Measurements from ENCODE around the gene MRPL43. TPM values are rescaled to one million over a fixed set of nuclear protein-coding genes. Genes with fewer than 3 reads are reported as not detected.

The MRPL43 gene
- total RNA-seq, 1 experiment from 2014 or later = 57.7 TPM

DNA sequence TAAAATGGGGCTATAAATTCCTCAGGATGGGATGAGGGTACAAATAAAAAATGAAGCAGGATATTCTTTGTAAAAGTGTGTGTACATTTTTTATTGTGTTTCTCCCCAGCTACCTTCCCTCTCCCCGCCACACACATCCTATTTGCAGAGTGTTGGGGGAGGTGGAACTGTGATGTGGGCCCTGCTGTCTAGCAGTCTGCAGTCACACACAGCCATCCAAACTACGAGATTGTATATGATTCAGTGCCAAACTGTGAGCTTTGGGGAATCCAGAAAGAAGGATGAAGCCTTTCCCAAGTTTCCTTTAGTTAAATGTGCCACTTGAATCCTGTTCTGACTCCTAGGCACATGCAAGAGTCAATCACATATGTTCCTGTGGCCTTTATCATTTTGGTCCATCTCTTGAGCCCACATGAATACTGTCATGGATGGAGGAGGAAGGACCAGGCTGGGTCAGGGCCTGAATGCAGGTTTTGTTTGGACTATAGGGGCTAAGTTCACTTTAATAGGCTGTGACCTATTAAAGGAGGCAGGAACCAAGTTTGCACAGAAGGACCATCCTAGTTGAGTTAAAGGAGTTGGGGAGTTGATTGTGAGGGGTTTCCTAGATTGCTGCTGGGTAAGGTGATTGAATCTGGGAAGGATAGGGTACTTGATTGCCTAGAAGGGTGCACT is 19.1 kb downstream of the MRPL43 start:
- DNase-seq (ENCODE audit: low read depth) = no peak

DNA sequence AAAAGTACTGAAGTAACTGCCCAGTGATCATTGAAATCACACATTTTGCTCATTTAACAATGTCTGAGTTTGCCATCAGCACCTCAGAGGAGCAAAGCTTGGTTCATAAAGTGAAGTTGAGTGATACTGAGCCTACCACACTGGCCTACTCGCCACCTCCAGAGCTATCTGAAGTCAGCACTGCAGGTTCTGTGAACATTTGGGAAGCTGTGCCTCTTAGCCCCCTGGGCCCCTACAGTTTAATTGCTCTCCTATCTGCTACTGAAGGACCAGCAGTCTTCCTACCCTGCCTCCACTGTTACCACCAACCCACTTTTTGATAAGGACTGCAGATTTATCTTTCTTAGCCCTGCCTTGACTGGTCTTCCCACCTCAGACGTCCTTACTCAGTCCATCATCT is 20.0 kb downstream of the MRPL43 start:
- no peak for DNase-seq (ENCODE audit: low read depth)

DNA sequence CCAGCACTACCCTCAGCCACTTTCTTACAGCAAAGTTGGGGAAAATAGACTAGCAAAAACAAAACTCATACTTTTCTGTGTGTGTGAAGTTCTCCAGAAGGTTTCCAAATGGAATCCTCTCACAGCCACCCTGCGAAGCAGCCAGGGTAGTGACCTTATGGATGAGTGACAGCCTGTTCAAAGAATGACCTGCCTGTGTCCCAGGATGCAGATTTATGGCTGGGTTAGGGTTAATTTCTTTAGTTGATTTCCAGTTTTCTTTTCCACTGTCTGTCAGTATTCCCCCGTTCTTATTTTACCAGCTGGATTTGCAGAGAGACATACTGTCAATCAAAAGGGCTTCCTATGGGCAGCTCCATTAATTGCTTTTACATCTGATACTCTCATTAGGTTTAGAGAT is 20.4 kb downstream of the MRPL43 start:
- DNase-seq (ENCODE audit: low read depth) = no peak

GRCh38 chr10:100965820-100966219 is 21.5 kb downstream of the MRPL43 start:
- no peak for DNase-seq (ENCODE audit: low read depth)

DNA sequence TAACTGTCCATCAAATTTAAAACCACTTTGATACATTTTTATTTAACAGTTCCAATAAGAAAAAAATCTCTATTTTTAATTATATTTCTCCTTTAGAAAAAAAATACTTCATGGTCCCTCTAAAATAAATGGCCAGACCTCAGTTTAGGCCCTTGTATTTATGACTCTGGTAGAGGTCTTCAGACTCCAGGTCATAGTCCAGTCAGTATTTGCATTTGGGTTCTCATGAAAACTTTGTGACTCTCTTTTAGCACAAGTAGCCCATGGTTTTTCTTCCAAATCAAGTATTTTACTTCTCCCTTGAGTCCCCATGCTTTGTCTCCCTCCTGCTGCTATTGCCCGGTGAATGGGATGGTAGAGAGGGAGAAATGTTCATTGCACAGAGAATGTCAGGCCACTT is 23.5 kb downstream of the MRPL43 start:
- no peak for DNase-seq (ENCODE audit: low read depth)

GRCh38 chr10:100962351-100963080 is 24.8 kb downstream of the MRPL43 start:
- no peak for DNase-seq (ENCODE audit: low read depth)

- DNase-seq (ENCODE audit: low read depth) = no peak
Measured at GRCh38 chr10:100960251-100960650, 27.0 kb downstream of the MRPL43 start.

DNA sequence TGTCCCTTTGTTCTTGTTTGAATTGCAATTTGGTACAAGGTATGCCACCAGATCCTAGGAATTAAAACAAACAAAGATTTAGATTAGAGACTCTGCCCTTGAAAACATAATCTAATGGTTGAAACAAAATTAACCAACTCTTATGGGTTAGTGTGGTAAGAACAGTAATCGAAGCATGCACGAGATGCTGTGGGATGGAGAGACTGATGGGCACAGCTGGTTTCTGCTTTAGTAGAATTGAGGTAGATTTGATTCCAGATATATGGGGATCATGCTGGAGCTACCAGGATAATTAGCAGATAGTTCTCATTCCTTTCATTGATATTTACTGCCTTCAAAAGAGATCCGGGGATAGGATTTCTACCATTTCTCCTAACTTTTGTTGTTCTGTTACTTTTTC is 38.4 kb downstream of the MRPL43 start:
- no peak for DNase-seq (ENCODE audit: low read depth)

DNA sequence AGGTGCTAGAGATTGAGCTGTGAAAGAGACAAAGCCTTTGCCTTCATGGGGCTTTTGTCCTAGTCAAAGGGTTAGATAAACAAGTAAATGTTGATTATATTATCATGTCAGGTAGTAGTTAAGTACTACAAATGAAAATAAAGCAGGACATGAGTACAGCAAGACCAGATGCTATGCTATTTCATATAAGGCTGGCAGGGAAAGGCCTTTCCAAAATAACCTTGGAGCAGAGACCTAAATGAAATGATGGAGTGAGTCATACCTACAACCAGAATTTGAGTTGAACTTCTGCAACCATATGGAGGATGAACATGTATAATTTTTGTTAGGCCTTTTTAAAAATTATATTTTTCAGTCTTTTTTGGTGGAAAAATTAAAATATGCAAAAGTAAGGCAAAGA is 41.5 kb downstream of the MRPL43 start:
- no peak for DNase-seq (ENCODE audit: low read depth)

GRCh38 chr10:100943508-100943907 is 43.8 kb downstream of the MRPL43 start:
- no peak for DNase-seq (ENCODE audit: low read depth)

DNA sequence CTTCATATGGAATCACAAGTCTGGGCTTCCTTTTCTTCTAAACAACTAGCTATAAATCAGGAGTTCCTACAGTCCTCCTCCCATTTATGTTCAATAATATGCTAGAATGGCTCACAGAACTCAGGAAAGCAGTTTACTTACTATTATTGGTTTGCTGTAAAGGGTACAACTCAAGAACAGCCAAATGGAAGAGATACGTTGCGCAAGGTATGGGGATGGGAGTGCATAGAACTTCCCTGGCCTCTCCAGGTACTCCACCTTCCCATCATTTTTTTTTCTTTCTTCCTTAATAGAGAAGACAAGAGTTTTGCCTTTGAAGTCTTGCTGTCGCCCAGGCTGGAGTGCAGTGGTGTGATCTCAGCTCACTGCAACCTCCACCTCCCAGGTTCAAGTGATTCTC is 45.1 kb downstream of the MRPL43 start:
- DNase-seq (ENCODE audit: low read depth) = no peak

GRCh38 chr10:100939763-100940344 is 47.4 kb downstream of the MRPL43 start:
- DNase-seq (ENCODE audit: low read depth) = no peak

Other genes with a start within 250 kb of the MRPL43 start
- not detected in 2 replicates for gene PAX2, start 241.9 kb downstream of the MRPL43 start, total RNA-seq (2014; rRNA removed; shearing (Covaris generic))
- gene SLF2, start 74.5 kb downstream of the MRPL43 start, total RNA-seq (2014; rRNA removed; shearing (Covaris generic)) = 16.6 and 31.3 TPM in 2 replicates
- 0.57 and 0.69 TPM in 2 replicates for gene SEMA4G, start 18.0 kb downstream of the MRPL43 start, total RNA-seq (2014; rRNA removed; shearing (Covaris generic))
- gene TWNK, start within 50 bp of the MRPL43 start, total RNA-seq (2014; rRNA removed; shearing (Covaris generic)) = 14.7 and 26.3 TPM in 2 replicates
- gene LZTS2, start 12.3 kb upstream of the MRPL43 start, total RNA-seq (2014; rRNA removed; shearing (Covaris generic)) = 21.9 and 25.3 TPM in 2 replicates
- 0.42 and 0.51 TPM in 2 replicates for gene PDZD7, start 43.6 kb upstream of the MRPL43 start, total RNA-seq (2014; rRNA removed; shearing (Covaris generic))
- gene SFXN3, start 43.7 kb upstream of the MRPL43 start, total RNA-seq (2014; rRNA removed; shearing (Covaris generic)) = 14.7 and 32.1 TPM in 2 replicates
- gene KAZALD1, start 74.5 kb upstream of the MRPL43 start, total RNA-seq (2014; rRNA removed; shearing (Covaris generic)) = 3.0 and 12.2 TPM in 2 replicates
- 0.06 TPM in 1 of 2 replicates, not detected in the other for gene TLX1, start 143.8 kb upstream of the MRPL43 start, total RNA-seq (2014; rRNA removed; shearing (Covaris generic))
- gene LBX1, start 242.0 kb upstream of the MRPL43 start, total RNA-seq (2014; rRNA removed; shearing (Covaris generic)) = 0.06 TPM in 1 of 2 replicates, not detected in the other

Measured in Daoy (cell line).